ENCODE data around the gene STN1.

DNA sequence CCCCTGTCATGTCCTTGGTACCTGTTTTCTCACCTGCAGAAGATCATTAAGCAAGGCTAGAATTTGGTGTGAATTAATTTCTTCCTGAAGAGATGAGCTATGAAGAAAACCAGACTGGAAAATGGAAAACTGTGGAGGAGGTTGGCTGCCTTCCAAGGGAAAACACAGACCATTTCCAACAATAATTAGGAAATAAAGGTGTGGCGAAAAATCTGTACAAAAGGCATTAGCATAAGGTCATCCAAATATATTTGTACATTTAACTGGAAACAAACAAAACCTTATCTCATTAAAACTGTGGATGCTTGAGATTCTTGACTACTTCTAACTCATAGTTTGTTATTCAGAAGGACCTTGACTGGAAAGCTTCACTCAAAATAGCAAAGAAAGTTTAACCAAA, 1.7 kb downstream of the STN1 start:
- TF ChIP-seq CEBPB (IDR thresholded peaks at IDR 0.05) = no peak
- peak; percentile 42; the same call in 1 of the 2 replicates for TF ChIP-seq NFIC (IDR thresholded peaks at IDR 0.05)
- TF ChIP-seq EGR1 (IDR thresholded peaks at IDR 0.05) = no peak
- no peak for TF ChIP-seq TCF12 (IDR thresholded peaks at IDR 0.05; ENCODE audit: low read depth)
